IMR-90 (cell line): ENCODE results near the gene HGFAC. TPM values are rescaled to one million over a fixed set of nuclear protein-coding genes. Genes with fewer than 3 reads are reported as not detected.

ENCODE experiments used
- ATAC-seq: fragments of 200-7000 bp; cut with Tn5 transposase; 2 replicates; pipeline ENCODE4 v1.9.1; 2020; ENCODE audit warnings: low read depth, mild to moderate bottlenecking, moderate library complexity
- BruUV-seq: library from RNA; stranded (reverse); fragments of 400-500 nt; replicated peaks from 2 replicates; lab custom pipeline; 2021; lab: Mats Ljungman, UMichigan
- CTCF ChIA-PET: fragments of 300-600 bp; formaldehyde crosslinking; extraction: SDS; loops from one replicate; lab custom pipeline; 2021; ENCODE audit warnings: antibody characterized with exemption; lab: Yijun Ruan, JAX
- POLR2A ChIA-PET: fragments of 300-600 bp; sonication (Branson Sonifier 250); formaldehyde crosslinking; loops from one replicate; lab custom pipeline; 2022; ENCODE audit warnings: antibody characterized with exemption; ENCODE audit not compliant: unreplicated experiment; lab: Charles Lee
- DNase-seq: peaks from one replicate; pipeline ENCODE4 v3.0.0; 2013
- H2AFZ ChIP-seq: replicated peaks from 2 replicates; pipeline ENCODE3; 2013; ENCODE audit warnings: low read length, mild to moderate bottlenecking; ENCODE audit not compliant: poor library complexity
- H2AK5ac ChIP-seq: 2 replicates; pipeline ENCODE4 v1.6.1; 2013; ENCODE audit warnings: low read depth, low read length, inconsistent platforms
- H2AK9ac ChIP-seq: replicated peaks from 2 replicates; pipeline ENCODE3; 2013; ENCODE audit warnings: mild to moderate bottlenecking, low read depth, low read length, moderate library complexity; ENCODE audit not compliant: poor library complexity
- H2BK120ac ChIP-seq: 2 replicates; pipeline ENCODE4 v1.6.1; 2013; ENCODE audit warnings: low read depth, low read length, inconsistent platforms
- H2BK15ac ChIP-seq: 3 replicates; pipeline ENCODE4 v1.6.1; 2013; ENCODE audit warnings: low read depth, low read length, inconsistent platforms
- H2BK20ac ChIP-seq: 2 replicates; pipeline ENCODE4 v1.6.1; 2013; ENCODE audit warnings: low read depth, mild to moderate bottlenecking, inconsistent platforms, low read length, moderate library complexity
- H2BK5ac ChIP-seq: 2 replicates; pipeline ENCODE4 v1.6.1; 2013; ENCODE audit warnings: mild to moderate bottlenecking, low read depth, low read length, inconsistent platforms; ENCODE audit not compliant: poor library complexity, severe bottlenecking
- H3K14ac ChIP-seq: replicated peaks from 2 replicates; pipeline ENCODE4 v1.6.1; 2013; ENCODE audit warnings: low read depth, low read length, inconsistent platforms
- H3K18ac ChIP-seq: 2 replicates; pipeline ENCODE4 v1.6.1; 2013; ENCODE audit warnings: low read depth, low read length, control low read depth
- H3K23ac ChIP-seq: 2 replicates; pipeline ENCODE4 v1.6.1; 2013; ENCODE audit warnings: low read depth, low read length, inconsistent platforms
- H3K27ac ChIP-seq: 2 replicates; pipeline ENCODE4 v1.5.1; 2013; ENCODE audit warnings: mild to moderate bottlenecking, control low read depth, low read length; ENCODE audit not compliant: insufficient read depth
- H3K27me3 ChIP-seq: 2 replicates; pipeline ENCODE4 v1.6.1; 2013; ENCODE audit warnings: low read length; ENCODE audit not compliant: control insufficient read depth, insufficient read depth
- H3K36me3 ChIP-seq: 2 replicates; pipeline ENCODE4 v1.6.1; 2013; ENCODE audit warnings: low read length, mixed read lengths; ENCODE audit not compliant: control insufficient read depth, insufficient read depth
- H3K4ac ChIP-seq: 2 replicates; pipeline ENCODE4 v1.6.1; 2013; ENCODE audit warnings: low read depth, low read length, inconsistent platforms
- H3K4me1 ChIP-seq: 2 replicates; pipeline ENCODE4 v1.6.1; 2013; ENCODE audit warnings: low read length, mixed read lengths; ENCODE audit not compliant: control insufficient read depth, insufficient read depth
- H3K4me2 ChIP-seq: 2 replicates; pipeline ENCODE4 v1.6.1; 2013; ENCODE audit warnings: low read depth, mild to moderate bottlenecking, control low read depth, low read length, moderate library complexity
- H3K4me3 ChIP-seq: 2 replicates; pipeline ENCODE4 v1.5.1; 2013; ENCODE audit warnings: low read depth, mild to moderate bottlenecking, control low read depth, low read length, moderate library complexity; ENCODE audit not compliant: insufficient read depth
- H3K56ac ChIP-seq: 2 replicates; pipeline ENCODE4 v1.6.1; 2013; ENCODE audit warnings: low read length, inconsistent platforms; ENCODE audit not compliant: insufficient read depth; ENCODE audit errors: extremely low read depth
- H3K79me1 ChIP-seq, 2 experiments: 2 replicates each; pipeline ENCODE4 v1.6.1; 2013; ENCODE audit warnings: low read length in 2 of 2, inconsistent platforms in 1 of 2, low read depth in 1 of 2
- H3K9ac ChIP-seq: 2 replicates; pipeline ENCODE4 v1.6.1; 2013; ENCODE audit warnings: low read depth, low read length, control low read depth
- H3K9me1 ChIP-seq: 2 replicates; pipeline ENCODE4 v1.6.1; 2013; ENCODE audit warnings: low read length, inconsistent platforms; ENCODE audit not compliant: insufficient read depth
- H3K9me3 ChIP-seq: 2 replicates; pipeline ENCODE4 v1.6.1; 2013; ENCODE audit warnings: low read length; ENCODE audit not compliant: control insufficient read depth, insufficient read depth
- H4K20me1 ChIP-seq: 2 replicates; pipeline ENCODE4 v1.6.1; 2013; ENCODE audit warnings: low read length, inconsistent platforms; ENCODE audit not compliant: insufficient read depth
- H4K5ac ChIP-seq: 2 replicates; pipeline ENCODE4 v1.6.1; 2013; ENCODE audit warnings: mild to moderate bottlenecking, low read depth, low read length, control low read depth
- H4K8ac ChIP-seq, 2 experiments: 2 replicates each; pipeline ENCODE4 v1.6.1; 2013; ENCODE audit warnings: low read depth in 2 of 2, low read length in 2 of 2, control low read depth in 1 of 2, inconsistent platforms in 1 of 2
- H4K91ac ChIP-seq: 2 replicates; pipeline ENCODE4 v1.6.1; 2013; ENCODE audit warnings: low read depth, low read length, inconsistent platforms; ENCODE audit not compliant: insufficient read depth
- RFX5 ChIP-seq: IDR thresholded peaks from 2 replicates; pipeline ENCODE4 v1.8.0; 2012; ENCODE audit warnings: low read depth, mild to moderate bottlenecking, low read length, moderate library complexity
- SMC3 ChIP-seq: fragments of 150-350 bp; IDR thresholded peaks from 2 replicates; pipeline ENCODE4 v1.6.1; 2016; ENCODE audit warnings: low read depth, mild to moderate bottlenecking, antibody characterized with exemption, low read length, moderate library complexity
- WGBS, 2 experiments: methylation state at CpG; one replicate each; pipeline versions ENCODE4 v1.1.5 to v1.1.7; 2013; ENCODE audit warnings: missing lambda C conversion rate in 2 of 2; ENCODE audit not compliant: insufficient read length in 1 of 2; ENCODE audit errors: extremely low coverage in 2 of 2; 5-methylcytosine and 5-hydroxymethylcytosine counted together
- dilution Hi-C: fragments of 300-500 bp; cut with HindIII; formaldehyde crosslinking; loops from one replicate; pipeline ENCODE4 v1.14.3; 2018; ENCODE audit warnings: low sequenced_read_pairs; ENCODE audit not compliant: unreplicated experiment
- in situ Hi-C: fragments of 300-500 bp; cut with MboI; formaldehyde crosslinking; loops from 3 replicates; pipeline ENCODE4 v1.14.3; 2019; ENCODE audit warnings: low sequenced_read_pairs, inconsistent platforms, mixed read lengths
- intact Hi-C: fragments of 100-400 bp; cut with micrococcal nuclease; formaldehyde crosslinking; loops from 2 replicates; pipeline ENCODE4 v1.10.0; 2022
- polyA plus RNA-seq, 3 experiments: library from polyadenylated mRNA; depleted of rRNA; stranded (reverse); fragments of >200 nt; gene quantifications; 2 replicates each; pipeline ENCODE4 v1.2.3, GENCODE V29; 2012; ENCODE audit warnings: low replicate concordance in 1 of 3
- total RNA-seq: library from RNA; depleted of rRNA; stranded (reverse); fragments of >200 nt; gene quantifications from 2 replicates; pipeline ENCODE4 v1.2.3, GENCODE V29; 2012

The HGFAC gene
- total and polyA plus RNA-seq, 2 of the 4 experiments (the other 2 are of a cell fraction) = 0.05 TPM; not detected in 1

DNA sequence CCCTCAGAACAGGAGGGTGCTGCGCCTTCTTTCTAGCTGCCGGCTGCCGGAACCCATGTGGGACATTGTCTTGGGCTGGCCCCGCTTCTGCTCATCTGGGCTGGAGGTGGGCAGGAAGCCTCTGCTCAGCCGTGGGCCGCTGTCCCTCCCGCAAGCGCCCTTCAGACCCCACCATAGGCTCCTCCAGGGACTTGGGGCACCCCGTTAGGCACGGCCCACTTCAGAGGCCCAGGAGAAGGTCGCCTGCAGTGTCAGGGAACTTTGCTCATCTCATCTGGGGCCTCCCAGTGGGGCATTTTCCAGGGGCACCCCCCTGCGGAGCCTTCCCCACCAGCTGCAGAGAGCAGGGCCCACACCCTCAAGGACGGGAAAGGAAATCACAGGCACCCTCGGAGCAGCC, 54.3 kb downstream of the HGFAC start:
- Histone ChIP-seq H3K9me3 (no peaks in the 10 kb centered on the region), H3K9me1 (no peaks in the 10 kb centered on the region), H3K56ac (no peak overlapping the region), H3K36me3 (peaks cover 3% of the 10 kb centered on the region; the same call in 1 of the 2 replicates), H2BK120ac (no peak overlapping the region), H2BK20ac (no peak overlapping the region), H3K4me2 (no peak overlapping the region), H3K4me3 (no peak overlapping the region), H3K18ac (no peak overlapping the region), H3K27me3 (peaks cover 4% of the 10 kb centered on the region; the same call in 1 of the 2 replicates), H2AFZ (no peak overlapping the region), H4K91ac (no peak overlapping the region), H3K4me1 (no peaks in the 10 kb centered on the region), H2AK5ac (no peak overlapping the region), H4K20me1 (peaks cover 24% of the 10 kb centered on the region), H3K27ac (no peak overlapping the region), H2AK9ac (no peak overlapping the region), H4K8ac (no peak overlapping the region), H4K5ac (no peak overlapping the region), H2BK15ac (no peak overlapping the region), H3K14ac (no peak overlapping the region), H3K4ac (no peak overlapping the region), H3K79me1 (peaks cover 0 to 3% of the 10 kb centered on the region in 2 experiments; a peak in 1 of 4 replicates), H3K9ac (no peak overlapping the region), H3K23ac (no peak overlapping the region), H2BK5ac (no peak overlapping the region)
- dilution Hi-C loops = no loop called here
- POLR2A ChIA-PET = no interaction called here
- ATAC-seq (no peak), DNase-seq (no peak)
- CTCF ChIA-PET = no interaction called here
- WGBS, 2 experiments = 77% methylated on average over 4 of the region's 14 CpGs; no CpG with 5 or more reads in 1 of the 2 experiments
- in situ Hi-C loops = no loop called here
- TF ChIP-seq SMC3 (no peak), RFX5 (no peak)
- intact Hi-C loops = no loop called here
- BruUV-seq = no TSS peak
